Endodermal cell (in vitro differentiated cells): Measurements from ENCODE around the gene HTR2A. TPM values are rescaled to one million over a fixed set of nuclear protein-coding genes. Genes with fewer than 3 reads are reported as not detected.

Experiments used
- DNase-seq: peaks from one replicate; pipeline ENCODE4 v3.0.0-alpha.2; 2017
- H3K27ac ChIP-seq: 2 replicates; pipeline ENCODE4 v1.5.1; 2013; ENCODE audit warnings: mild to moderate bottlenecking, low read depth, low read length, moderate library complexity
- H3K27me3 ChIP-seq: 2 replicates; pipeline ENCODE4 v1.6.1; 2013; ENCODE audit warnings: mild to moderate bottlenecking, low read length, moderate library complexity; ENCODE audit not compliant: insufficient read depth, control insufficient read depth, poor library complexity, severe bottlenecking
- H3K36me3 ChIP-seq: 2 replicates; pipeline ENCODE4 v1.7.0; 2013; ENCODE audit warnings: mild to moderate bottlenecking, low read length, moderate library complexity; ENCODE audit not compliant: control insufficient read depth, insufficient read depth
- H3K4me1 ChIP-seq: one replicate; pipeline ENCODE4 v1.7.0; 2013; ENCODE audit warnings: low read length; ENCODE audit not compliant: control insufficient read depth, insufficient read depth
- H3K4me3 ChIP-seq: 2 replicates; pipeline ENCODE4 v1.5.1; 2013; ENCODE audit warnings: mild to moderate bottlenecking, low read length, moderate library complexity
- H3K9ac ChIP-seq: 2 replicates; pipeline ENCODE4 v1.6.1; 2013; ENCODE audit warnings: mild to moderate bottlenecking, low read length, moderate library complexity; ENCODE audit not compliant: poor library complexity, severe bottlenecking; ENCODE audit errors: extremely low read depth
- H3K9me3 ChIP-seq: 2 replicates; pipeline ENCODE4 v1.6.1; 2013; ENCODE audit warnings: mild to moderate bottlenecking, low read length, moderate library complexity; ENCODE audit not compliant: control insufficient read depth
- H3K27ac Mint-ChIP-seq: 2 replicates; pipeline ENCODE4 v1.8.0; 2020; ENCODE audit warnings: mixed read lengths
- H3K27me3 Mint-ChIP-seq: 2 replicates; pipeline ENCODE4 v1.8.0; 2021; ENCODE audit warnings: mild to moderate bottlenecking, mixed read lengths; ENCODE audit not compliant: insufficient read depth
- H3K36me3 Mint-ChIP-seq: 2 replicates; pipeline ENCODE4 v1.8.0; 2020; ENCODE audit warnings: low read depth, mixed read lengths
- H3K4me1 Mint-ChIP-seq: 2 replicates; pipeline ENCODE4 v1.8.0; 2020; ENCODE audit warnings: mixed read lengths
- H3K4me3 Mint-ChIP-seq: 2 replicates; pipeline ENCODE4 v1.8.0; 2020; ENCODE audit warnings: mild to moderate bottlenecking, moderate library complexity, mixed read lengths
- H3K9me3 Mint-ChIP-seq: 2 replicates; pipeline ENCODE4 v1.8.0; 2020; ENCODE audit warnings: mild to moderate bottlenecking, mixed read lengths
- WGBS, 2 experiments: methylation state at CpG; one replicate each; pipeline versions ENCODE4 v1.1.5 to v1.1.7; 2013; ENCODE audit warnings: missing lambda C conversion rate in 2 of 2, mixed read lengths in 1 of 2; ENCODE audit not compliant: insufficient coverage in 1 of 2, insufficient read length in 1 of 2; 5-methylcytosine and 5-hydroxymethylcytosine counted together
- total RNA-seq, 2 donors: library from RNA; stranded (reverse); fragmentation: NEBNext Ultra II Directional in 1 of 2; extraction: Animal tissue kit (Norgen Biotek cat#: 25700) in 1 of 2; gene quantifications; 2 replicates in 1 of 2; 3 replicates in 1 of 2; pipeline ENCODE4 v1.2.1, GENCODE V29; 2021
- TF ChIP-seq, protein P1 (sequence below): fragments of 200-600 bp; sonication (generic); conservative IDR thresholded peaks from 2 replicates; pipeline ENCODE4 v1.5.0; 2021; ENCODE audit warnings: antibody characterized with exemption, mild to moderate bottlenecking

HTR2A gene
- total RNA-seq, 2 donors from 2014 or later, result not detected

DNA sequence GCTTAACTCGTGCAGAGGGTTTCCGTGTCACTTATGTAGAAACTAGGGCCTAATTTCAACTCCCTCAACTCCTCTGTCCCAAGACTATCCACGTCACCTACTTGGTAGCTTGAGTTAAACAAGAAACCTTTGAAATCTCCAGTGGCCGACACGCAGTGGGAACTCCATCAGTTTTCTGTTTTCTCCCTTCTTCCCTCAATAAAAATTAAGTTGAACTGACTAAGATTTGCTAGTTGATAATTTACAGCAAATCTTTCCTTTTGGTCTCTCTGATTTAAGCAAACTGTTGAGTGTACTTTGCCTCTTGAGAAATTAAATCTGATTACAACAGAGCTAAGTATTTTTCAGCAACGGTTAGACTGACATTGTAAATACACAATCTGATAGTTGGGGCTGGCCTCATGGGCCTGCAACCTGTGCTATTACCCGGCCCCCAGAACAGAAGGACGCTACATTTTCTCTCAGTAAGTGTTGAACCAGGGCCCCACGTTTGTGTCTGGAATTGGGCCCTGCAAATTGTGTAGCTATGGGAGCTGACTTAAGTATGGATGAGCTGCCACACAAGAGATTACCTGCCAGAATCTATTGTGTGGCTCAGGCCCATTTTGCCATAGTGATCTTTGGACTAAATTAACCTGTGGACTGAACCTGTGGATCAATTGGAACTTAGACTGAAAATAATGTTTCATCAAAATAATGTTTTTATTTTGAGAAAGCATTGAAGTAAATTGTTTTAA lies 99.2 kb downstream of the HTR2A start:
- peaks cover 3% of the 10 kb centered on the region for H3K4me1 ChIP-seq
- no peaks in the 10 kb centered on the region for H3K36me3 Mint-ChIP-seq
- H3K9me3 ChIP-seq, result no peaks in the 10 kb centered on the region
- H3K4me3 ChIP-seq, result peak overlapping the region; percentile 87
- no peaks in the 10 kb centered on the region for H3K27me3 ChIP-seq
- WGBS, 2 experiments, result 77 to 82% methylated on average over 6 to 9 of the region's 9 CpGs
- peak overlapping the region; percentile 27 for H3K9ac ChIP-seq
- H3K4me1 Mint-ChIP-seq, result peaks cover 10% of the 10 kb centered on the region
- peak overlapping the region; percentile 88 for H3K4me3 Mint-ChIP-seq
- TF ChIP-seq, protein P1, sequence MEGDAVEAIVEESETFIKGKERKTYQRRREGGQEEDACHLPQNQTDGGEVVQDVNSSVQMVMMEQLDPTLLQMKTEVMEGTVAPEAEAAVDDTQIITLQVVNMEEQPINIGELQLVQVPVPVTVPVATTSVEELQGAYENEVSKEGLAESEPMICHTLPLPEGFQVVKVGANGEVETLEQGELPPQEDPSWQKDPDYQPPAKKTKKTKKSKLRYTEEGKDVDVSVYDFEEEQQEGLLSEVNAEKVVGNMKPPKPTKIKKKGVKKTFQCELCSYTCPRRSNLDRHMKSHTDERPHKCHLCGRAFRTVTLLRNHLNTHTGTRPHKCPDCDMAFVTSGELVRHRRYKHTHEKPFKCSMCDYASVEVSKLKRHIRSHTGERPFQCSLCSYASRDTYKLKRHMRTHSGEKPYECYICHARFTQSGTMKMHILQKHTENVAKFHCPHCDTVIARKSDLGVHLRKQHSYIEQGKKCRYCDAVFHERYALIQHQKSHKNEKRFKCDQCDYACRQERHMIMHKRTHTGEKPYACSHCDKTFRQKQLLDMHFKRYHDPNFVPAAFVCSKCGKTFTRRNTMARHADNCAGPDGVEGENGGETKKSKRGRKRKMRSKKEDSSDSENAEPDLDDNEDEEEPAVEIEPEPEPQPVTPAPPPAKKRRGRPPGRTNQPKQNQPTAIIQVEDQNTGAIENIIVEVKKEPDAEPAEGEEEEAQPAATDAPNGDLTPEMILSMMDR, result no peak
- H3K27ac ChIP-seq, result peak overlapping the region; percentile 3
- no peaks in the 10 kb centered on the region for H3K36me3 ChIP-seq
- H3K27me3 Mint-ChIP-seq, result no peaks in the 10 kb centered on the region
- no peaks in the 10 kb centered on the region for H3K9me3 Mint-ChIP-seq
- peak overlapping the region; percentile 95 for H3K27ac Mint-ChIP-seq
- no peak for DNase-seq

- Histone ChIP-seq H3K27me3 (no peaks in the 10 kb centered on the region), H3K9ac (peak within 1 kb of the TSS; percentile 70)
These were observed 100.1 kb downstream of the HTR2A start, which contains the start of gene ESD for GRCh38 chr13:46796515-46797474. Gene ESD, minus strand, starts transcription at chr13:46797161. Its CDS starts 5,748 bp downstream, at chr13:46791413.

DNA sequence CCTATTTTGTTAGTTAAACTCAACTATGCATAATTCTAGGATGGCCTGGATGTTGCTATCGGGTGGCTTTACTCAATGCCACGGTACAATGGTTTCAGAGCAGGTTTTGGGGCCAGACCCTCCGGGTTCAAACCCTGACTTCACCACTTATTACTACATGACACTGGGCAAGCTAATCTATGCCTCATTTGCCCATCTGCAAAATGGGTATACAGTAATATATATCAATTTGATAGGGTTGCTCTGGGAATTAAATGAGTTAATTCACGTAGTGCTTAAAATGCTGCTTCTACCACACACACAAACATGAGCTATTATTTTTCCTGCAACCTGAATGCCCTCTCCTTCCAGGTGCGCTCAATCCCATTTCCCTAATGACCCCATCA lies 100.7 kb downstream of the HTR2A start:
- DNase-seq, result no peak
- peaks cover 10% of the 10 kb centered on the region for H3K4me1 Mint-ChIP-seq
- Histone ChIP-seq H3K4me3 (peak overlapping the region; percentile 87), H3K36me3 (peaks cover 7% of the 10 kb centered on the region), H3K4me1 (peaks cover 3% of the 10 kb centered on the region), H3K27me3 (no peaks in the 10 kb centered on the region), H3K9me3 (no peaks in the 10 kb centered on the region), H3K27ac (no peak overlapping the region), H3K9ac (no peak overlapping the region)
- peak overlapping the region; percentile 95 for H3K27ac Mint-ChIP-seq
- 71 to 84% methylated on average over 2 to 5 of the region's 5 CpGs for WGBS, 2 experiments
- H3K9me3 Mint-ChIP-seq, result no peaks in the 10 kb centered on the region
- peak overlapping the region; percentile 88 for H3K4me3 Mint-ChIP-seq
- no peaks in the 10 kb centered on the region for H3K27me3 Mint-ChIP-seq
- H3K36me3 Mint-ChIP-seq, result no peaks in the 10 kb centered on the region
- TF ChIP-seq, protein P1, result no peak

More at GRCh38 chr13:46796515-46797474, 100.1 kb downstream of the HTR2A start, which contains the start of gene ESD:
- peak within 1 kb of the TSS; percentile 40 for H3K27ac ChIP-seq
- peaks cover 3% of the 10 kb centered on the region for H3K4me1 ChIP-seq
- Mint-ChIP-seq H3K36me3 (no peaks in the 10 kb centered on the region), H3K27ac (peak within 1 kb of the TSS; percentile 95), H3K9me3 (no peaks in the 10 kb centered on the region), H3K4me1 (peaks cover 10% of the 10 kb centered on the region), H3K4me3 (peak within 1 kb of the TSS; percentile 88), H3K27me3 (no peaks in the 10 kb centered on the region)
- peak; percentile 96 for DNase-seq
- WGBS, 2 experiments, result 5 to 17% methylated on average over 28 to 77 of the region's 77 CpGs
- H3K36me3 ChIP-seq, result peaks cover under 1% of the 10 kb centered on the region
- peak within 1 kb of the TSS; percentile 87 for H3K4me3 ChIP-seq
- TF ChIP-seq, protein P1, result no peak
- no peaks in the 10 kb centered on the region for H3K9me3 ChIP-seq
